GM18867 (cell line): ENCODE data around the gene PNMA8A.

ENCODE experiments used
- ATAC-seq: cut with Tn5 transposase; IDR thresholded peaks from one replicate; pipeline ENCODE4 v1.9.1; 2021; ENCODE audit warnings: mild to moderate bottlenecking, moderate library complexity; ENCODE audit not compliant: unreplicated experiment

PNMA8A gene

DNA sequence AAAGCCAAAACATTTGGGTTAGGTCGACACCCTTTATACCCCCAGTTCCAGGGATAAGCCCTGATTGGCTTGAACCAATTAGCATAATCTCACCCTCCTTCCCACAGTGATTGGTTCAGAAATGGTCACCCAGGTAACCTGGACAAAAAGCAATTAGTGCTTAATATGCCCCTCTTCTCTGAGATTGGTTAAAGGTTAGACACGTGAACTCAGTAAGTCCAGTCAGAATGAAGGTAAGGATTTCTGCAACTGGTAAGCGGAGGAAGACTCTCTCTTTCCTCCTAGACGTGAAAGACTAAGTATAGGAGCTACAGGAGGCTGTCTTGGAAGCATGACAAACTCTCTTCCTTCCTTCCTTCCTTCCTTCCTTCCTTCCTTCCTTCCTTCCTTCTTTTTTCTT, 41.4 kb downstream of the PNMA8A start:
- ATAC-seq, result no peak

DNA sequence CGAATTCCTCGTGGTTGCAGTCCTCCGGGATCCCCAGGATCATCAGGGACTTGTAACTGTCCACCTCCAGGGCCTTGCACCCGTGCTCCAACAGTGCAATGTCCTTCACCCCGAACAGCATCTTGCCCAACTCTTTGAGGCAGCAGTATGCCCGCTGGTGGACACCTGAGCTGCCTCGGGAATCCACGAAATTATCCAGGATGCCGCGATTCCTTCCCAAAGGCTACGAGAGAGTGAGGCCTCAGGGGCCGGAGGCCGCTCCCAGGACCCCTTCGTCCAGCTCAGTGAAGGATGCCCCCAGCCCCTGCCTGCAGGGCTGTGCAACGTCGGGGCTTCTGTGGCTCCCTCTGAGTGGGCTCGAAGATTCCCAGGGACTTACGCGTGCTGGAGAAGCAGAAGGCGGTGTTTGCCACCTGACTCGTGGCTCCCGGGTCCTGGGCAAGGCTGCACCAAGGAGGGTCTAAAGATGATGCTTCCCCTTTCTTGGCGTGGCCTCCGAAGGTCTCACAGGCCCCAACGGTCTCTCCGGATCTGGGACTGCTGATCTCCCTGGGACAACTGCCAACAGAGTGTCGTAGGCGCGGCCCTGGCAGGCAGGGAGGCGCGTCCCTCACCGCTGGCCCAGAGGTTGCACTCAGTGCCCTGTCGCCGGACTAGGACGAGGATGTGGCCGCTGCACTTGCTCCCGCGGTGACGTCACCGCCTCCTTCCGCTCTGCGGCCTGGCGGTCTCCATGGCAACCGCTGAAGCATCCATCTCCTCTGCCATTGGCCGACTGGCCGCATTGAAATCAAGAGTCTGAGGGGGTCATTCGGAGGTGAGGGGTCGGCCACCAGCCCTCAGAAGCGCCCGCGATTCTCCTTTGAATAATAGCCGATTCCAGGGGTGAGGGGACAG, 42.9 kb downstream of the PNMA8A start, which contains the start of gene PNMA8C:
Gene PNMA8C (minus strand): TSS at position 698 of the 897 bp plus-strand sequence. CDS start 577 bp downstream, at position 121.
- ATAC-seq, result no peak

DNA sequence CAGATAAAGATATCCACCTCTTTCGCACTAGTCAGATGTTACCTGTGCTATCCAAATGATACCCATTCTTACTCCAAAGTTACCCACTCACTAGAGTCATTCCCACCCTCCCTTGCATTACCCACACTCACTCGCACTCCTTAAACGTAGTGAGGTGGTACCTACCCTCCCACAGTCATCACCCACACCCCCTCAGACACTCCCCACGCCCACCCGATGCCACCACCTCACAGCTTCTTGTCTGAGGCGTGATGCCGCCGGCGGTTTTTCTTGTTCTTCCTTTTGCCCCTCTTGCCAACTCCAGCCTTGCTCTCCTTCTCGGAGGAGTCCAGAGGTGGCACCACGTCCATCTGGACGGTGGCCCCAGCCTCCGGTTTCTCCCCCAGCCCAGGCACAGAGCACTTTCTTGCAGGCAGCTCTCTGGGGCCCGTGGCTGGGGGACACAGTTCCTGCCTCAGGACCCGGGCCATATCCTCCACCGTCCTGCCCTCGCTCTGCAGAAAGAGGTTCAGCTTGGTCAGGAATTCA, 43.8 kb downstream of the PNMA8A start:
- ATAC-seq, result no peak

DNA sequence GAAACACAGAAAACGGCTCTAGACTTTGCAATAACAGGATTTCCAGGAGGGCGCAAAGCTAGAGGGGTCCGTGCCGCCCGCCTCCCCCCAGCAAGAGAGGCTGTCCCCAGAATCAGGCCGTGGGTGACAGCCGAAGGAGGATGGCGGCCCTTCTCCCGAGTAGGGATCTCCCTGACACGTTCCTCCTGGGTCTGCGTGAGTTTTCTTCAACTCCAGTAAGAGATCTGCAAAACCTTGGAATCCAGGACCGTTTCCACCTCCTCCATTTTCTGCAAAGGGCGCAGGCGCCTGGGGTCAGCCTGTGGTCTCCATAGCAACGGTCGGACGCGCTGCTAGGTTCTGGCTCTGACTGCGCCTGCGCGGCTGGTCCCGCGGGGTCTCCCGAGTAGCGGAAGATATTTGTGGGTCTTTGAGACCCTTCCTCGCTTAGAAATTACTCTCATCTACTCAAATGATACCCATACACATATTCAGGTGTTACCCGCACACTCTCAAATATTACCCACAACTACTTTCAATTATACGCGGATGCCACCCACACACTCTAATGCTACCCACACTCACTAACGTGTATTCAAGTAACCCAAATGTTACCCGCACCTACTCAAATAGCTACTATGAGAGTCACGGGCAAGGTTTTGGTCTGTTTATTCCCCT, 44.7 kb downstream of the PNMA8A start:
- no peak for ATAC-seq

DNA sequence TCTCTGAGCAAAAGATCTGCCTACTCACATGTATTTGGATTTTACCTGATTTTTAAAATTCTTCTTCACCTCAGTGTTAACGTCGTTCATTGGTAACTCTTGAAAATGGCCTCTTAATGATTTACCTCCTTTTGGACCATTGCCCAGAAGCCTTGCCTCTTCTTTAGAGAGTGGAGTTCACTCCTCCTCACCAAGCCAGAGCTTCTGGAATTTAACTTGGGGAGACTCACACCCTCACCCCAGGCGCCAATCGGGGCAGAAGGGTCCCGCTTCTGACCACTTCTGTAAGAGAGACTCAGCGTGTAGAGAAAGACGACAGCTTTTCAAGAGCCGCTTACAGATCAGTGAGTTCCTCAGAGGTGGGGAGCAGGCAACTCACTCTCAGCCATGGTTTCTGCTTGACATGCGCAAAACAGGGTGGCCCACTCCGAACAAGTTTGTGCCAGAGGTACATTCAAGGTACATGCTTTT, 45.3 kb downstream of the PNMA8A start:
- ATAC-seq, result no peak

DNA sequence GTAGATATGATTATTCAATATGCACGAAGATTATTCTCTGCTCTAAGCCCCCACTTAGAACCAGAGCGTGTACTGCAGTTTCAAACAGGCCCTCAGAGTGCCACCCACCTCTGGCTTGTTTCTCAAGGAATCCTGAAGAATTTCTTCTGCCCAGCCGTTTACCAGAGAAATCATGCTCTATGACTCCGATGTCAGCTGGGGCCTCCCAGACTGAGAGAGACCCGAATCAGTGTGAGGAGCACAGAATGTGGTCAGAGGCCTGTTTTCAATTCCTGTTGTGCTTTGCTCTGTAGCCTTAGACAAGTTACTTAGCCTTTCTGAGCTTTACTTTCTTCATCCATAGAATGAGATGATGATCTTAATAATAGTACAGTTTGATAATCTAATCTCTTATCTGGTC, 48.2 kb downstream of the PNMA8A start:
- ATAC-seq, result no peak

DNA sequence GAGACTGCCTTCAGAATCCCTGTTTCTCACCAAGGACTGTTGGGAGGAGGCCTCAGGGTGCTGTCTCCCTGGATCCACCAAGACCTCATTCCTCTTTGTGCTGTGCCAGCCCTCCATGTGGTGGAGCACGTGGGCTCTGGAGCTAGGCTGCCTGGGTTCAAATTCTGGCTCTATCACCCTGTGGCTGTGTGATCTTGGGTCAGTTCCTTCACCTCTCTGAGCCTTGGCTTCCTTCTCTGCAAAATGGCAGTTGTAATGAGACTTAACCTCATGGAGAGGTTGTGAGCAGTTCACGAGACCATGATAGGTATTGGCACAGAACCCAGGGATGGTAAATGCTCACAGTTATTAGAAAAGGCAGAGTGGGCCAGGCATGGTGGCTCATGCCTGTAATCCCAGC, 49.0 kb downstream of the PNMA8A start:
- no peak for ATAC-seq

DNA sequence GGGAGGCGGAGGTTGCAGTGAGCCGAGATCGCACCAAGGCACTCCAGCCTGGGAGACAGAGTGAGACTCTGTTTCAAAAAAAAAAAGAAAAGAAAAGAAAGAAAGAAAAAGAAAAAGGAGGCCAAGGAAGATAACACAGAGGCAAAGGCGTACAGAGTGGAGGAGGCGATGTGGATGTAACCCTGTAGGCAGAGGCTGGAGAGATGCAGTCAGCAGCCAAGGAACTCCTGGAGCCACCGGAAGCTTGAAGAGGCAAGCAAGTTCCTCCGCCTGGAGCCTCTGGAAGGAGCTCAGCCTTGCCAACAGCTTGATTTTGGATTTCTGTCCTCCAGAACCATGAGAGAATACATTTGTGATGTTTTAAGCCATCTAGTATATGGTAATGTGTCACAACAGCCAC, 51.3 kb downstream of the PNMA8A start:
- no peak for ATAC-seq
